AG04449 (cell line): ENCODE measurements around the gene MMP25.

ENCODE experiments used
- CTCF ChIA-PET: fragments of 350-600 bp; formaldehyde crosslinking; extraction: SDS; loops from one replicate; lab custom pipeline; 2021; ENCODE audit warnings: antibody characterized with exemption; lab: Yijun Ruan, JAX
- POLR2A ChIA-PET: fragments of 400-600, 350-600 bp; formaldehyde crosslinking; extraction: SDS; loops from one replicate; lab custom pipeline; 2020; ENCODE audit warnings: antibody characterized with exemption, inconsistent platforms; lab: Yijun Ruan, JAX
- DNase-seq: peaks from one replicate; pipeline ENCODE4 v3.0.0-alpha.2; 2010; ENCODE audit warnings: low read depth, low spot score
- H3K4me3 ChIP-seq: 2 replicates; pipeline ENCODE4 v1.5.1; 2011; ENCODE audit warnings: low read depth, mild to moderate bottlenecking, control low read depth, low read length
- CTCF ChIP-seq: IDR thresholded peaks from one replicate; pipeline ENCODE4 v1.5.1; 2011; ENCODE audit warnings: mild to moderate bottlenecking, moderate library complexity, low read length, control low read depth, inconsistent platforms; ENCODE audit not compliant: insufficient read depth; ENCODE audit errors: missing control alignments

The MMP25 gene

GRCh38 chr16:3045758-3046640, at the start of gene MMP25:
TSS of gene MMP25 (plus strand) at chr16:3046561. CDS start at chr16:3046918, 357 bp downstream.
- POLR2A ChIA-PET = interaction anchor here (0.6 to 1.1 kb wide), 2 partner anchors 15 to 23 kb away, joined by 3 to 4 read pairs; no protein-coding TSS in a partner anchor
- TF ChIP-seq CTCF = no peak
- peak within 1 kb of the TSS; percentile 43 for H3K4me3 ChIP-seq
- DNase-seq = no peak
- CTCF ChIA-PET = interaction anchor here (0.7 to 9.7 kb wide), 3 partner anchors 13 to 83 kb away, joined by 3 to 146 read pairs (median 6); no protein-coding TSS in a partner anchor

- TF ChIP-seq CTCF = no peak
- POLR2A ChIA-PET = no interaction called here
These were observed 46.4 kb upstream of the MMP25 start for GRCh38 chr16:2999929-3000328.

GRCh38 chr16:3000540-3000939, 45.8 kb upstream of the MMP25 start:
- ChIA-PET POLR2A (no interaction called here), CTCF (interaction anchor here (11.4 kb wide), 1 partner anchor 30 kb away, joined by 112 read pairs; no protein-coding TSS in a partner anchor)
- no peak for TF ChIP-seq CTCF

More at GRCh38 chr16:2999929-3000328, 46.4 kb upstream of the MMP25 start:
- CTCF ChIA-PET = interaction anchor here (11.4 kb wide), 1 partner anchor 30 kb away, joined by 112 read pairs; no protein-coding TSS in a partner anchor
- no peak overlapping the region for H3K4me3 ChIP-seq
- DNase-seq = no peak

GRCh38 chr16:3001316-3001715, 45.0 kb upstream of the MMP25 start:
- ChIA-PET POLR2A (no interaction called here), CTCF (interaction anchor here (11.4 kb wide), 1 partner anchor 29 kb away, joined by 112 read pairs; no protein-coding TSS in a partner anchor)
- TF ChIP-seq CTCF = no peak
- H3K4me3 ChIP-seq = no peak overlapping the region
- no peak for DNase-seq

More at GRCh38 chr16:3000540-3000939, 45.8 kb upstream of the MMP25 start:
- DNase-seq = no peak
- H3K4me3 ChIP-seq = no peak overlapping the region

GRCh38 chr16:3003582-3004270, 42.6 kb upstream of the MMP25 start:
- TF ChIP-seq CTCF = peak; percentile 61
- peak; percentile 84 for DNase-seq
- POLR2A ChIA-PET = interaction anchor here (0.7 to 1.6 kb wide), 4 partner anchors 15 to 24 kb away, joined by 3 to 14 read pairs (median 4); partner anchors contain the start of genes HCFC1R1, THOC6 and TNFRSF12A
- CTCF ChIA-PET = interaction anchor here (1.2 to 11.4 kb wide), 3 partner anchors 11 to 27 kb away, joined by 4 to 112 read pairs (median 4); partner anchors contain the start of gene TNFRSF12A
- no peak overlapping the region for H3K4me3 ChIP-seq
